ENCODE measurements around the gene SMAD6.
"Not testable (repeated sequence)": the region's sequence is repeated elsewhere in the genome, so short reads cannot be mapped to it uniquely, and the experiment has no call there.

The SMAD6 gene

DNA sequence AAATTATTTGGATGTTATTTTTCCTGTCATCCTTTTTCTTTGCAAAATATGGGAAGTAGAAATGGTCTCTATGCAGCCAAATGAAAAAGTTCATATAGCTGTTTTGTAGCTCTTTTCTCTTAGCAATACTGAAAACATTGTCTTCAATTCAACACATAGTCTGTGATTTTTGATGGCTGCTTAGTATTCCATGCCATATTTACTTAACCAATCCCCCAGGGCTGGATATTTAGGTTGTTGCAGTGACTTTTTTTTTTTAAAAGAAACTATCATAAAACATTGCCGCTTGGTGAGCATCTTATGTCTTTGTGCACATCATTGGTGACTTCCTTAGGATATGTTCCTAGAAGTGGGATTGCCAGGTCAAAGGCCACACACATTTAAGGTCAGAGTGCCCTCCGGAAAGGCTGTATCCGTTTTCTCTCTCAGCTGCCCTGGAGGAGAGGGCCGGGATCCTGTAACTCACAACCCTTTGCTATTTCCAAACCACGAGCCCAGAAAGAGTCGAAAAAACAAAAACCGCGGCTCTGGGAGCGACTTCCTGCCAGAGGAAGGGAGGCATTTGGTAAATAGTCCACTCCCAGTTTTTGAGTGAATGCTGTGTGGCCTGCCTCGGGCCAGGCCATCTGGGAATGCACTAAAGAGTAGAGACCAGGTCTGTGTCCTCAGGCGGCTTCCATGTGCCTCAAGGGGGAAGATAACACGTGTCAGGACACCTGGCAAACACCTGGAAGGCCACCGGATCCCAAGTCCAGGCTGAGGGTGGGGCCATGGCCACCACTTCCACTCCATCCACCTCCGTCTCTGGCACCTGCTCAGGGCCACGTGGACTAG, 41.9 kb downstream of the SMAD6 start:
- no peak for DNase-seq

DNA sequence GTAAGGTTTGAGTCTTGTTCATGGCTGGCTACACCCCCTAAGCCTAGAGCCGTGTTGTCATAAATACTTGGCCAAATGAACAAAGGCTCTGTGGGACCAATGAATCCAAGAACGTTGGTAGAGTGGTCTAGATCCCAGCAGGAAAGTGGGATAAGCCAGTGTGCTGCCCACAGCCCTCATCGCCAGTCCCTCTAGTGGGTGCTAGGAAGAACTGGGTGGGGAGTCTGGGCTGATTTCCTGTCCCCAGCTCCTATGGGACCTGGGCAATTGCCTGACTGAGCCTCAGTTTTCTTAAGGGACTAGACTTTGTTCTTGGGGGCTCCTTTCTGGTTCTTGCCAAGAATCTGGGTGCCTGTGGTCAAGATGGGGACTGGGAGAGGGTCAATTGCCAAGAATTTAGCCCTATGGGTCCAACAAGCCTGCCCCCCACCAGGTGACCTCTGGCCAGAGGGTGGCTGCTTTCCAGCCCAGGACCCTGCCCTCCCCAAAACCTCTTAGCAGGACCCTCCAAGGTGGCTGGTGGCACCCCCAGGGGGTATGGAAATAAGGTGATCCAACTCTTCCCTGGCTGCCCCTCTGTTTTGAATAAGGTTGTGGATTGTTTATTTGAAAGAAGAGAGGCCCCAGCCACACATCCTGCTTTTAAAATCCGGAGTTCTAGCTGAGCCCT, 42.7 kb downstream of the SMAD6 start:
- DNase-seq = no peak

DNA sequence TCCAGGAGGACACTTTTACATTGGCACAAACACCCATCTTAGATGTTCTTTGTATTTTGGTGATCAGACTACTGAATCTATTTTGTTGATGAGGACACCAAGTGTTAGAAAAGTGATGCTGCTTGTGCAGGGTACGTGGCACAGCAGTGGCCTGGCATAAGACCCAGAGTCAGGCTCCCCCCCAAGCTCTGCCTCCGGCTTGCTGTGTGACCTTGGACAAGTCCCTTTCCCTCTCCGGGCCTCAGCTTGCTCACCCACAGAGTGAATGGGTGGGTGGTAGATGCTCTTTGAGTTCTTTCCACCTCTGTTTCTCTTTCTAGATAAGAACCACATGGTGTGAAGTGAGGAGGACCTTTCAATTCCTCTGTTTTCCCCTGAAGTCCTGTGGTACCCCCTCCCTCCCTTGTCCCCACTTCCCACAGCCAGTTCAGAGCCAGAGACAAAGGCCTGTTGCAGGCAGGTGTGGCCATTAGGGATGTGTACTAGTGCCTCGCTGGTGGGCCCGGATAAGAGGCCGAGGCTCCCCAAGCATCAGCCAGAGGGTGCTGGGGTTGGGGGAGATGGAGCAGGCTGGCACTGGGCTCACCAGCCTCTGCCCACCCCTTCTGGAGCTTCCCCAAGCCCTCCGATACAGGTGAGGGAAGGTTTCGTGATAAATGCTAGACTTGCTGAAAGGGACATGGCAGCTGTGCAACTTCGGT, 43.6 kb downstream of the SMAD6 start:
- no peak for DNase-seq

DNA sequence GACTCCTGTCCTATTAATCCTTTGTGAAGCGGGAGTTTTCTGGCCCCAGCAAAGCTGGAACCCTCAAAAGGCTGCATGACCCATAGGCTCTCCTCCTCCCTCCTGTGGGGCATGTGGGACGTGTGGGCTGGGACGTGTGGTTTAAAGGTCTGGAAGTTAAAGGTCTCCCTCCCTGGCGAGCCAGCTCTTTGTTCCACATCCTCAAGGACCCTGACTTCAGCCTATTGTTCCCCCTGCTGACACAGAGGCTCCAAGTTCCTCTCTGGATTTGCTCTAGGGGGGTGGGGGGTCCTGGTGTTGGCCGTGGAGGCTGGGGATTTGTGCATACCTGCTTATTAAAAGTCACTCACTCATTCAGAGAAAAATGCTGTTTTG, 44.2 kb downstream of the SMAD6 start:
- DNase-seq = no peak

DNA sequence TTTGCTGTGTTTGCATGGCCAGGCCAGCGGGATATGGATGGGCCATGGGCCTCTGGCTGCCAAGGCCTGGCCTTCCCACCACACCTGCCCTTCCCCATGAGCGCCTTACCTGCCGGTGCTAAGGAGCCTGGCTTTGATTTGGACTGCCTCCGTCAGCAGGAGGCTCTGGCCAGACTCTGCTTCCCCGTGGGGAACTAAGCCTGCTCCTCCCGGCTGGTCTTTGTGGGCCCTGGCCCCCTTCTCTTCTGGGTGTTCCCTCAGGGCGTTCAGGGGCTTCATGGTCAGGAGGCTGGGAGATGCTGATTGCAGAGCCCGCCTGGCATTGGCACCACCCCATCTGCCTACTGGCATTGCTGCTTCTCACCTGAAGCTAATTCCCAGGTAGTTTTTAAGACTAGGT, 45.2 kb downstream of the SMAD6 start:
- no peak for DNase-seq

DNA sequence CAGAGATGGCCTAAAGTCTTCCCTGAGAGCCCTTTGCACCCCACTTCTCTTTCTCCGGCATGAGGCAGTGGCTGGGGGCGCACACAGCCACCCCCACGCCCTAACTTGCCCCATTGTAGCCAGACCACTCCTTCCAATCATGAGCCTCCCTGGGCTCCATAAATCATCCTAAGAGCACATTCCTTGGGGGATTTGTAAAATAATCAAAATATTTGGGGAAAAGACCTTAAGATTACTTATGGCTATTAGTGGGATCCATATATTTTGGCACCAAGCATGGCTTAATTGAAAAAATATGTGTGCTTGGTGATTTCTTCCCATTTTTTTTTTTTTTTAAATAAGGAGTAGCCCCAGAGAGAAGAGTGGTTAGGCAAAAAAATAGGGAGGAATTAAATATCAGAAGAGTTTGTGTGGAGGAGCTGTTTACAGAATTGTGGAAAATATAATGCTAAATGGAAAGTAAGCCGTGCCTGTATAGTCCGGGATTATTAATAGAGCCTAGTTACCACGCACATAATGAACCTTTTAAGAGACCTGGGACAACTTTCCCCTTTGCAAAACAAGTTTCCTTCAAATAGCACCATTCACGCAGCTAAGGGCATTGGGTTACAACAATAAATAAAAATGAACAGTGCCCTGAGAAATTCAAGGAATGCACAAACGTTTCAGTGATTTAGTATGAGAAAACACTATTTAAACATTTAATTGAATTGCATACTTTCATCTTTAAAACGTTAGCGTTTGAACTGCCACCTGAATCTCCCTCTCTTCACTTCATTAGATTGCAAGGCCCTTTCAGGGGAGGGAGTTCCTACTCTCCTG, 46.1 kb downstream of the SMAD6 start:
- DNase-seq = no peak

DNA sequence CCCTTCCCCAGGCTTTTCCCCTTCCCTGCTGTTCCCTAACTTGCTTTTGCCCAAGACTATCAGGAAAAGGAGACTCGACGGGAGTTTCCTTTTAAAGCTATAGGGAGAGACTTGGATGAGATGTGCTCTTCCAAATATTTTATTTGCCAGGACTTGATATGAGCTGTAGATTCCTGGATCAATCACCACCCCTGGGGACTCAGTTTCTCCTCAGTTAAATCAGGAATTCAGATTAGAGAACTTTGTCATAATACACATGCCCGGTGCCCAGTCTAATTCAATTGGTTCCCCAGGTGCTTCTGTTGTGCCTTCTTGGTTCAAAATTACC, 46.6 kb downstream of the SMAD6 start:
- no peak for DNase-seq

DNA sequence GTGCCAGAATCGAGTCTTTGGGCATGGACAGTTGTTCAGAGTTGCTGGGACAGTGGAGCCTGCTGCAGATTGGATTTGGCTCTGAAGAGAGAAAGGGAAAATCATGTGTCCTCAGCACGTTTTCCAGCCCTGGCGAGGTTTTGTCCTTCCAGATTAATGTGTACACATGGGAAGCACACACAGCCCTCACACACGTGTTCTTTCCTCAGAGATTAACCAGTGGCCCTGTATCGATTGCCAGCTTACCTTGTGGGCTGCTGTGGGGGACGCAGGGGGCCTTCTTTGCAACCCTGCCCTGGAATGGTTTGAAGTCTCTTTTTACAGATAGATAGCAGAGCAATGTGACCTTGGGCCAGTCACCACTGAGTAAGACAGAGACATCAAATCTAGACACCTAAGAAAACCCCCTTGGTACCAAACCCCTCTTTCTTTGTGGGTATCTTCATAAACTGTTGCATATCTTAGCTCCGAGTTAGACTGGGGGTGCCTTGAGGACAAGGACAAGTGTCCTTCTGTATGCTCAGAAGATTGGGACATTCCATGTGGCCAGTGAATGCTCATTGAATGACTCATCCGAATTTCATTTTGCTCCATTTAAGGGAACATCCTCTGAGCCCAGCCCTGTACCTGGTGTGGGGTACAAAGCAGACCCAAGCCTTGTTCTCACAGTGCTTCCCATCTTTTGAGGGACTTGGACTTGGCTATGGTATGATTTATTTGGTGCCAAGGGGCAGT, 48.0 kb downstream of the SMAD6 start:
- no peak for DNase-seq

DNA sequence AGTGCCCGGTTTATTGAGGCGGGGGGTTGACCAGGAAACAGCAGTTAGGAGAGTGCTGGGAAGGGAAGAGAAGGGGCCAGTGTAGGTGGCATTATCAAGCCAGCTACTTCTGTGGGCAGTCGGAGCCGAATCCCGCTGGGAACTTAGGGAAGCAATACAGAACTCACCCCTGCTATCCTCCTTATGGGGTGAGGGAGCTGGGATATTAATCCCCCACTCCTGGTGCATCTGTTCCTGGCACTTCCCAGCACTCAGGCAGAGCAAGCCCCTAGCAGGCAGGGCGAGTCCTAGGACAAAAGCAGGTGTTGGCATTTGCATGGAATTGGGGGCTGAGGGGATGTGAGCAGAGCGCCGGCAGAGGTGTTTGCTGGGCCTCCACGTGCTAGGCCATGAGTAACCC, 48.6 kb downstream of the SMAD6 start:
- no peak for DNase-seq

DNA sequence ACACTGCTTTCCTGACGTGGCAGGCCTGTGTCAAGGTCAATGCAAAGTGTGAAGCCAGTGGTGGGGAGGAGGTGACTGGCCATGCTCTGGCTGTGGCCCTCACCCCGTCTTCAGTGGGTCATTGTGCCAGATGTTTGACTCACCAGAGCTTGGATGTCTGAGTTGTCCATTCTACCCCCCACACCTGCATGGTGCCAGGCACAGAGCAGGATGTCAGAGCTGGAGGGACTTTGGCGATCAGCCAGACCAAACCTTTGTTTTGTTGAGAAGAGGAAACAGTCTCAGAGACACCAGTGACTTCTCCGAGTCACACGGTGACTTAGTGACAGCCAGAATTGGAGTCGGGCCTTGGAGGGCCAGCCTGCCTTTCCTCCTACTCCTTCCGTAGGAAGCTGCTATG, 49.5 kb downstream of the SMAD6 start:
- DNase-seq = no peak

DNA sequence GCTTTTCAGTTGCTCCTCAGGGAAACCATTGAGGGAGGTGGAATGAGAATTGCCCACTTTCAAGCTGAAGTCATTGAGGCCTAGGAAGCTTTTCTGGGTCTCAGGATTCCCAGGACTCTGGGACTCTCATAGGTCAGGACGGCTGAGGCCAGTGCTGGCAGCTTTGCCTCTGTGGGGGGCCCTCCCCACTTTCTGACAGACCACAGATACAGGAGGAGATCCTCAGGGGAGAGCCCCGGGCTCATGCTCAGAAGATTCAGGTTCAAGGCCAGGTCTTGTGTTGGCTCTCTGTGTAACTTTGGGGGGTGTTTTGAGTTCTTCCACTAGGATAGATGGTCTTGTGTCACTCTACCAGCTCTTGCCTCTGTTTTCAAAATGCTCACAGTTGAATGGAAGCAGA, 50.0 kb downstream of the SMAD6 start:
- DNase-seq = no peak

DNA sequence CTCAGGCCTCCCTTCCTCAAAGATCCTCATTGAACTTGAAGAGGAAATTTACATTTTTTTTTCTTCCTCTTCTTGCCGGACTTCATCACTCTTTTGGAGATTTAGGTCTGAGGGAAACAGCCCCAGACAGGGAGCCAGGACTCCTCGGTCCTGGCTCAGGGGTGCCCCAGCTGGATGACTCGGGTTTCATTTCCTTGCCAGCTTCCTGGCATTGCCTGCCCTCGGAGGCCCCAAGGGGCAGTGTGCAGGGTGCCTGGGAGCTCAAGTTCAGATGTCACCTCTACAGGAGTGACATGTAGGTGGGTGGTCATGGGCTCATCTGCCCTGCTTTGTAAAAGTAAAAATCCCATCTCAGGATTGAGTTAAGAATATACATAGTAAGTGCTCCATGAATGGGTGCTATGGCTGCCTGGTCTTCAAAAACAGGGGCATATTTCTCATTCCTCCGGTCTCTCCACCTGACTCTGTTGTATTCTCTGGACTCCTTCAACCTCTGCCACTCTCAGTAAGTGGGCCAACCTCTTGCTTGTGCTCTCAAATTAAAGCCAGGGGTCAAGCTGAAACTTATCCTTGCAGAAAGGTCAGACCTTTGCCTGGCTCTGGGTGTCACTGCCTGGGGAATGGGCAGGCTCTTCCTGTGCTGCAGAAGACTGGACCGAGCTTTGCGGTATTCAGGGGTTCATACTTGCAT, 51.8 kb downstream of the SMAD6 start:
- DNase-seq = no peak

DNA sequence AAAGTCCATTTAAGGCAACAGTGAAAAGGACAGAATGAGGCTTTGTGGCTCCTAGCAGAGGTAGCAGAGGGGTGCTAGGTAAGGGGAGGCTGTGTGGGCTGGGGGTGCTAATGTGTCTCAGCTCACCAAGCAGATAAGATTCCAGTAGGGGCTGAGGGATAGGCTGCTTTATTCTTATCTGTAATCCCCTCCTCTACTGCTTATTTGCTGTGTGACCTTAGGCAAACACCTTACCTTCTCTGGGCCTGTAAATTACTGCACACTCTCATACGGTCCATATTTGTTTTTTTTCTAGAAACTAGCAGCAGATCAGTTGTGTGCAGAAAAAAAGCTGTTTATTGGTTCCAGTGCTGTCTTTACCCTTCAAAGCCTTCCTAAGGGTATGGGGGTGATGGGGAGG, 52.8 kb downstream of the SMAD6 start:
- DNase-seq = no peak

DNA sequence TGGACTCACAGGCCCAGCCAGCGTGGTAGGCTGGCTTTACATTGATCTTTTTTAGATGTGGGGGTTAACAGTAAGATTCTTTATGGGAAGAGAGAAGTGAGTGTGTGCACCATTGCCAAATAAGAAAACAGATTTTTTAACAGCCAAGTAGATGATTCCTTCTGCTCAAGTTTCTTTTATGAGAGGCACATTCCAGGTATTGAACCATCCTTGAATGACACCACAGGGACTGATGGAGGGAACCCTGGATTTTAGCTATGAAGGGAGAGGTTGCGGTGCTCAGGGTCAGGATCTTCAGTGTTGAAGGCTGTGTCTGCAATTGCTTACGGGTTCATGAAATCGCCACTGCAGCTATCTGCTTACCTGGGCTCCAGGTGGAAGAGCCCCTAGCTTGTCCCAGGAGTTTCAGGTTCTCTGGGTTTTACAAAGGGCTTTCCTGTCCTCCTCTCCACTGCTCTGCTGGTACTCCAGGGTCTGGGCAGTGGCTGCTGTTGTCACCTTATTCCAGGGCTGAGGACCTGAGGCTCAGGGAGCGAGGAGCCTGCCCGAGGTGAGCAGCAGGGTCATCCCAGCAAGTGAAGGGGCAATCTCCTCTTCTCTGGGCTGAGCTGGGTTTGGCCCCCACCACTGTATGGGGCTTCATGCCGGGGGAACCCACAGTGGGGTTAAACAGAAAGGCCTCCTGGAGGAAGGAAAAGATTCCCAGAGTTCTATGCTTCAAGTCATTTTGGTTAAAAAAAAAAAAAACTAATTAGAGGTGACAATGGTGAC, 53.4 kb downstream of the SMAD6 start:
- DNase-seq = no peak

DNA sequence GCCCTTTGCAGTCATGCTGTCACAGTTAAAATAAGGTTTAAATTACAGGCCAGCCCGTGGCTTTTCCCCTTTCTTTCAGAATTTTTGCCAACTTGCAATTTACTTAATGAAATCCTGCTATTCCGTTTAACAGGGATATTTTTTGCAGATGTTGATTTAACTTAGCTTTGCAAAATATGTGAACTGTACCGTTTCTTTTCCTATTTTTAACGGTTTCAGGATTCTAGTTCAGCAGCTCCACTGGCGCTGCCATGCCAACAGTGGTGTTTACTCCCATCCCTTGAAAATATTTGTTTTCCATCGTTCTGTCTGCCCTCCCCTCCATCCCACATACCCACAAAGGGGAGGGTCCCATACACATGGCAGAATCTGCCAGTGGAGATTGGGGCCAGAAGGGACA, 54.3 kb downstream of the SMAD6 start:
- DNase-seq = no peak

DNA sequence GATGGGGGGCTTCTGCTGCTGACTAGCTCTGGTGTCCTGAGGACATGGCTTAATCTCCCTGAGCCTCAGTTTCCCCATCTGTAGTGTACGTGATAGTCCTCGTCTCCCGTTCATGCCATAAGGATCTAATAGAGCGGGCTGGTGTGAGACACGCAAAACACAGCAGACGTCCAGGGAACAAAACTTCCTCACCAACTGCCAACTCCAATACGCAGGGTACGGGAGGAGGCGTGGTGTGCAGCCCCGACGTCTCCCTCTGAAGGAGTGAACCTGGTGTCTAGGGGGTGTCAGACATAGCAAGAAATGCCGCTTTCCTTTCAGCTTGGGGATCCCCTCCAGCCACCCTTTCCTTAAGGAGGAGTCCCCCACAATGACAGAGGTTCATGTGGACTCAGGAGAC, 55.0 kb downstream of the SMAD6 start:
- no peak for DNase-seq

DNA sequence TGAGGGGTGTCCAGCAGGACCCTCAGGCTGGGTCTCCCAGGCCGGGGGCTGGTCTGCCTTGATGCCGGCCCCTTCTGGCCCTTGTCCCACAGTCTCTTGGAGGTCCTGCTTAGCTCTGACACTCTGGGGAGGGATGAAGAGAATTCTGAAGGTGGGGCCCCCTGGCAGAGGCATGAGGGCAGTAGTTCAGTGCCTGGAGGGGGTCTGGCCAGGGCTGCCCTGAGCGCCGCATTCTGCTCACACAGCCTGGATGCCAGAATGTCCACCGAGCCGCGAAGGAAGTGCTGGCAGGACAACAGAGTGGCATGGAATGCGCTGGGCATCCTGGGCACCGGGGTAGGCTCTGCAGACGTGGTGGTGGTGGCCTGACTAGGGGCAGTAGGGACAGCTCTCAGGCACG, 55.5 kb downstream of the SMAD6 start:
- no peak for DNase-seq

DNA sequence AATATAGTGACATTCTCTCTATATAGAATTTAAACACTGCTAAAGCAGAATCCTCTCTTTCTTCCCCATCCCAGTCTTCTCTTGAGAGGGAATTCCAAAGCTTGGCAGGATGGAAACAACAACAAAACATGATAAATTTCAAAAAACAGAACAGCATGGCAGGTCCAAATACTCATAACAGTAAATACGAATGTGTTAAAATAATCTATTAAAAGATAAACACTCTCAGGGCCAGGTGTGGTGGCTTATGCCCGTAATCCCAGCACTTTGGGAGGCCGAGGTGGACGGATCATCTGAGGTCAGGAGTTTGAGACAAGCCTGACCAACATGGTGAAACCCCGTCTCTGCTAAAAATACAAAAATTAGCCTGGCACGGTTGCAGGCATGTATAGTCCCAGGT, 56.2 kb downstream of the SMAD6 start:
- not testable (repeated sequence) for DNase-seq

DNA sequence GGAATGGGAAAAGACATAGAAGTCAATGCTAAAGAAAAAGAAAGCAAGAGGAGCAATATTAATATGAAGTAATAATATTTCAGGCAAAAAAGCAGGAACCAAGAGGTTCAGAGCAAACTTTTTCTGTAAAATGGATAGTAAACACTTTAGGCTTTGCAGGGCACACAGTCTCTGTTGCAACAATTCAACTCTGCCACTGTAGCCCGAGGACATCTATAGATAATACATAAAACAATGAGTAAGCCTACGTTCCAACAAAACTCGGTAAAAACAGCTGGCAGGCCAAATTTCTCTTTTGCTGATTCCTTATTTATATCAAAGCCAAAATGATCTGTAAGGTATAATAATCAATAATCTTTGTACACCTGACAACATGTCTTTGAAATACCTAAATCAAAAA, 56.8 kb downstream of the SMAD6 start:
- DNase-seq = no peak

DNA sequence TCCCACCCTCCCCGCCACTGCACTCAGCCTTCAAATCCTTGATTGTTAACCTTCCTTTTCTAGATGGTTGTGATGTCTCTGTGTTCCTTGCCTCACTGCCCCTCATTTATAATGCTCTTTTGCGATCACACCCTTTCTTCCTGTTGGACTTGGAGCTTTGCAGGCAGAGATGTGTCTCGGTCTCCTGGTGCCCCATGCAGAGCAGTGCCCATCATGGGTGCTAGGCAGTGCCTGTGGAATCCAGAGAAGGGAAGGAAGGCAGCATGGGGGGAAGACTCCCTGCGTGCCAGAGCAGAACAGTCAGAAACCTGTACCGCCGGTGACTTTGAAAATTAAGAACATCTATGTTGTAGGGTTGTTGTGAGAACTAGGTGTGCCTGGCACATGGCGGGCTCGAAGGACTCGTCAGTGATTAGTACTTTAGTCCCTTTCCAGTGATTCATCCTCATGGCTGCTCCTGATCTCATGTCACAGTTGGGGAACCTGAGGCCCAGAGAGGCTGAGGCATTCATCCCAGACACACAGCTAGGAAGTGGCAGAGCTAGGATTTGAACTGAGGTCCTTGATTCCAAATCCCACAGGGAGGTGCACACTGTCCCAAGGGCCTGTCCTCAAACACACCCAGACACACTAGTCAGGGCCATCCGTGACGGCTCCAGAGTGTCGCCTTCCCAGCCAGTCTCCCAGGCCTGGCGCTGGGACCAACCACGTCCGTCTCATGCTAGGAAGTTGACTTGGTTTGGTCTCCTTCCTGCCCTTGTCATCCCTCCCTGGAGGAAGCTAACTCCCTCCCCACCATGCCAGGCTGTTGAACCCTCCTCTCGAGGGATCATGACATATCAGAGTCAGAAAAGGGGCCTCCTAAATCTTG, 58.3 kb downstream of the SMAD6 start:
- DNase-seq = no peak

Measured in NCI-H446 treated with DMSO at 0.1 percent for 48 hours (cell line).